Lower lobe of right lung (tissue), 2 donors: ENCODE results near the gene PLOD1. TPM values are rescaled to one million over a fixed set of nuclear protein-coding genes. Genes with fewer than 3 reads are reported as not detected.
A peak's percentile ranks its signal among the peaks of the same experiment; 100 is the strongest.

Experiments
- ATAC-seq, 2 donors: fragments of 200-7000 bp; cut with Tn5 transposase; one replicate each; pipeline ENCODE4 v1.9.1; 2020 to 2022; ENCODE audit warnings: mild to moderate bottlenecking in 2 of 2, moderate library complexity in 2 of 2
- DNase-seq: peaks from one replicate; pipeline ENCODE4 v3.0.0-alpha.2; 2020
- H3K27ac ChIP-seq: fragments of 200-600 bp; one replicate; pipeline ENCODE4 v1.8.0; 2022
- H3K27me3 ChIP-seq: fragments of 200-600 bp; one replicate; pipeline ENCODE4 v1.8.0; 2022; ENCODE audit warnings: low read depth
- H3K36me3 ChIP-seq: fragments of 200-600 bp; one replicate; pipeline ENCODE4 v1.8.0; 2022; ENCODE audit warnings: mild to moderate bottlenecking
- H3K4me1 ChIP-seq: fragments of 200-600 bp; one replicate; pipeline ENCODE4 v1.8.0; 2022
- H3K4me3 ChIP-seq: fragments of 200-600 bp; one replicate; pipeline ENCODE4 v1.8.0; 2022; ENCODE audit warnings: mild to moderate bottlenecking
- H3K9me3 ChIP-seq: fragments of 200-600 bp; one replicate; pipeline ENCODE4 v1.8.0; 2022
- intact Hi-C: fragments of 100-400 bp; cut with DNase I; formaldehyde crosslinking; loops from one replicate; pipeline ENCODE4 v1.11.0; 2022
- long read RNA-seq: library from polyadenylated mRNA; unstranded; transcript quantifications from one replicate; pipeline ENCODE4 v2.0.0, GENCODE V29; 2021
- total RNA-seq: library from RNA; stranded (reverse); fragmentation: NEBNext Ultra II Directional; extraction: Animal tissue kit (Norgen Biotek cat#: 25700); gene quantifications from one replicate; pipeline ENCODE4 v1.2.1, GENCODE V29; 2021
- TF ChIP-seq, protein P1 (sequence below): fragments of 200-600 bp; IDR thresholded peaks from one replicate; pipeline ENCODE4 v1.8.0; 2022; ENCODE audit warnings: antibody characterized with exemption, mild to moderate bottlenecking
- donor health status: DM: no; HTN: yes; CAD: no; lungs with severe emphysema.

PLOD1 gene
- total RNA-seq: 84.5 TPM
- long read RNA-seq, transcript PLOD1-201 (19 exons, 2,940 nt): major isoform, 59 of 128 reads
- long read RNA-seq, partial matches to known transcripts: 58 of 128 reads
- long read RNA-seq, other reads (novel, unspliced or antisense): 7 of 128 reads

DNA sequence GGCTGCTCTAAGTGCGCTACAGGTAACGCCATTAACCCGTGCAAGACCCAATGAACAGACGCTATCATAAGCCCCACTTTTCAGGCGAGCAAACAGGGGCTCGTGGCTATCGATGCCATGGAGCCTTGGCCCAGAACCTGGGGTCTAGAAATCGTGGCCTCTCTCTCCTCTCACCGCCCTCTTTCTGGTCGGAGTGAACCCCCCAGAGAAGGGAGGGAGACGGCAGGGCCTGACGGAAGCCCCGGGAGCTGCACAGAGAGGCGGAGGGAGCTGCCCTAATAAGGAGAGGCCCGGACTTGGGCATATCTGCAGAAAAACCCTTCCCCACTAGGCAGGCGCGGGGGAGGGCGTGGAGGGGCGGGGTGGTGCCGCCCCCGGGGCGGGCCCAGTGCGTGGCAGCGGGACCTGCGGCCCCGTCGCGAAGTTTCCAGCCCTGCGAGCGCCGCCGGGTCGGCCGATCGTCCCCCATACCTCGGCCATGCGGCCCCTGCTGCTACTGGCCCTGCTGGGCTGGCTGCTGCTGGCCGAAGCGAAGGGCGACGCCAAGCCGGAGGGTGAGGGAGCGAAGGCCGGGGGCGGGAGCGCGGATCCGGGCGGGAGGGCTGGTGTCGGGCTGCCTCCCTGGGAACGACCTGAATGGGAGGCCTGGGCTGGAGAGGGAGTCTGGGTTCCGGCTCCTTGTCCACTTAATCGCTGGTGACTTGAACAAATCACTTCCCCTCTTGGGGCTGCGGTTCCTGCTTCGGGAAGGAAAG, at the start of gene PLOD1:
PLOD1 (plus strand) TSS at position 416 of the 755 bp plus-strand sequence; CDS start at position 479, 63 bp downstream.
- peaks cover 46% of the 10 kb centered on the region for H3K4me1 ChIP-seq
- TF ChIP-seq, protein P1, sequence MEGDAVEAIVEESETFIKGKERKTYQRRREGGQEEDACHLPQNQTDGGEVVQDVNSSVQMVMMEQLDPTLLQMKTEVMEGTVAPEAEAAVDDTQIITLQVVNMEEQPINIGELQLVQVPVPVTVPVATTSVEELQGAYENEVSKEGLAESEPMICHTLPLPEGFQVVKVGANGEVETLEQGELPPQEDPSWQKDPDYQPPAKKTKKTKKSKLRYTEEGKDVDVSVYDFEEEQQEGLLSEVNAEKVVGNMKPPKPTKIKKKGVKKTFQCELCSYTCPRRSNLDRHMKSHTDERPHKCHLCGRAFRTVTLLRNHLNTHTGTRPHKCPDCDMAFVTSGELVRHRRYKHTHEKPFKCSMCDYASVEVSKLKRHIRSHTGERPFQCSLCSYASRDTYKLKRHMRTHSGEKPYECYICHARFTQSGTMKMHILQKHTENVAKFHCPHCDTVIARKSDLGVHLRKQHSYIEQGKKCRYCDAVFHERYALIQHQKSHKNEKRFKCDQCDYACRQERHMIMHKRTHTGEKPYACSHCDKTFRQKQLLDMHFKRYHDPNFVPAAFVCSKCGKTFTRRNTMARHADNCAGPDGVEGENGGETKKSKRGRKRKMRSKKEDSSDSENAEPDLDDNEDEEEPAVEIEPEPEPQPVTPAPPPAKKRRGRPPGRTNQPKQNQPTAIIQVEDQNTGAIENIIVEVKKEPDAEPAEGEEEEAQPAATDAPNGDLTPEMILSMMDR: no peak
- DNase-seq (peak; percentile 91), ATAC-seq (peak; percentile 98 to 99)
- peaks cover 3% of the 10 kb centered on the region for H3K36me3 ChIP-seq
- H3K9me3 ChIP-seq: no peaks in the 10 kb centered on the region
- intact Hi-C loops: no loop called here
- H3K27me3 ChIP-seq: no peaks in the 10 kb centered on the region
- peak within 1 kb of the TSS; percentile 75 for H3K4me3 ChIP-seq
- H3K27ac ChIP-seq: peak within 1 kb of the TSS; percentile 88

DNA sequence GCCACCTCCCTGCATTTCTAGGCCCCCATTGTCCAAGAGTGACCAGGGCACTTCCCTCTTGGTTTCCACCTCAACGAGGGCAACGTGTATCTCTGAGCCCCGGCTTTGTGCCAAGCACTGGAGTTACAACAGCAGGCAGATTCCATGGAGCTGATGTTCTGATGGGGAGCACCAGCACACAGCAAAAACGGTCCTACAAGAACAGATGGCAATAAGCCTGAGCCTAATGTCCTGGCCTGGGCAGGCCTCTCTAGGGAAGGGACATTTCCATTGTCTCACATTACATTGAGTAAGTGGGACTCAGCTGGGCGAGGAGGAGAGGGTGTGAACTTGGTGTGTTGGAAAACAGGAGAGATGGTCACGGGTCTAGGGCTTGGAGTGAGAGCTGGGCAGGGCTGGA, 48.6 kb upstream of the PLOD1 start:
- no peaks in the 10 kb centered on the region for H3K9me3 ChIP-seq
- ATAC-seq (no peak), DNase-seq (no peak)
- H3K27ac ChIP-seq: no peak overlapping the region
- H3K27me3 ChIP-seq: no peaks in the 10 kb centered on the region
- H3K36me3 ChIP-seq: no peaks in the 10 kb centered on the region
- intact Hi-C loops: no loop called here
- TF ChIP-seq, protein P1: no peak
- peaks cover 8% of the 10 kb centered on the region for H3K4me1 ChIP-seq
- H3K4me3 ChIP-seq: no peak overlapping the region

DNA sequence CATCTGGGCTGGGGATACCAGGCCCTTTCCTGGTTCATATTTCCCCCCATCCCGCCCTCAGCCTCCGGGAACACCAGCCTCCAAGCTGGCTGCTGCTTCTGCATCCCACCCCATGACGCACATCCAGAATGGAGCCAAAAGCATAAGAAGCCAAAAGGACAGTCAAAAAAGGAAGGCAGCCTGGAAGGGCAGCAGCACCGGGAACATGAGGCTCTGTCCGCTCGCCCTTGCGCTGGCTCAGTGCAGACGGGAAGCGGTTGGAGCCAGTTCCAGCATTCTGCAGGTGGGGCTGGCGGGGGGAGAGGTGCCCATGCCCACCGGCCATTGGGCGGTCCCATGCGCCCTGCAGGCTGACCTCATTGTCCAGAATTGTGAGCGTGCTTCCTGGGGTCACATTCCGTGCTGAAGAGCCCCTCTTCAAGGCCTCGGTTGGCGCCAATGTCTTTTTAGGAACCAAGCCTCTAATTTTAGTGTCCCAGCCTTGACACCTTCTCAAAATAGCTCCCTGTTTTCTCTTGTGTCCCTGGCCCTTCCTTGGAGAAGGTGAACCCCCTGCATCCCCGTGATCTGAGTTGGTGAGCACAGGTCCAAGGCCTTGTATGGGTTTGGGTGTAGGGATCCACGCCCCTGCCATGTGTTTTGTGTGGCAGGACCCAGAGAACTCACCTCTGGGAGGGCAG, 47.4 kb upstream of the PLOD1 start:
- no peak for DNase-seq
- Histone ChIP-seq H3K4me3 (no peak overlapping the region), H3K36me3 (no peaks in the 10 kb centered on the region), H3K9me3 (no peaks in the 10 kb centered on the region), H3K27me3 (no peaks in the 10 kb centered on the region), H3K27ac (no peak overlapping the region), H3K4me1 (peaks cover 6% of the 10 kb centered on the region)
- intact Hi-C loops: no loop called here
- no peak for ATAC-seq
- TF ChIP-seq, protein P1: no peak

DNA sequence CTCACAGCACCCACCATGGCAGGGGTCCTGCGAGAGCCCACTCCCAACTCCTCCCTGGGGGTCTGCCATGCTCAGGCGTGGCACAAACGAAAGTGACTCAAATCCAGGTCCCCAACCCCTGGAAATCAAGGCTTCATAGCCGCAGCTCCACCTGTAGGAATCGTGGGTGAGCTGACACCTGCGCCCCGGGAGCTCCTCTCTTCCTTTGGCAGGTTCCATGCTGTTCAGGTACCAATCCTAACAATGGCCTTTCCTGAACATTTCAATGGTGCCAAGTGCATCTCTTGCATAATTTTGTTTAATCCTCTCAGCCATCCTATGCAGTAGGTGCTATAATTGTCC, 46.9 kb upstream of the PLOD1 start:
- no peak overlapping the region for H3K4me3 ChIP-seq
- no peak overlapping the region for H3K27ac ChIP-seq
- no peaks in the 10 kb centered on the region for H3K27me3 ChIP-seq
- peaks cover 6% of the 10 kb centered on the region for H3K4me1 ChIP-seq
- ATAC-seq (no peak), DNase-seq (no peak)
- TF ChIP-seq, protein P1: no peak
- no peaks in the 10 kb centered on the region for H3K36me3 ChIP-seq
- intact Hi-C loops: no loop called here
- no peaks in the 10 kb centered on the region for H3K9me3 ChIP-seq

DNA sequence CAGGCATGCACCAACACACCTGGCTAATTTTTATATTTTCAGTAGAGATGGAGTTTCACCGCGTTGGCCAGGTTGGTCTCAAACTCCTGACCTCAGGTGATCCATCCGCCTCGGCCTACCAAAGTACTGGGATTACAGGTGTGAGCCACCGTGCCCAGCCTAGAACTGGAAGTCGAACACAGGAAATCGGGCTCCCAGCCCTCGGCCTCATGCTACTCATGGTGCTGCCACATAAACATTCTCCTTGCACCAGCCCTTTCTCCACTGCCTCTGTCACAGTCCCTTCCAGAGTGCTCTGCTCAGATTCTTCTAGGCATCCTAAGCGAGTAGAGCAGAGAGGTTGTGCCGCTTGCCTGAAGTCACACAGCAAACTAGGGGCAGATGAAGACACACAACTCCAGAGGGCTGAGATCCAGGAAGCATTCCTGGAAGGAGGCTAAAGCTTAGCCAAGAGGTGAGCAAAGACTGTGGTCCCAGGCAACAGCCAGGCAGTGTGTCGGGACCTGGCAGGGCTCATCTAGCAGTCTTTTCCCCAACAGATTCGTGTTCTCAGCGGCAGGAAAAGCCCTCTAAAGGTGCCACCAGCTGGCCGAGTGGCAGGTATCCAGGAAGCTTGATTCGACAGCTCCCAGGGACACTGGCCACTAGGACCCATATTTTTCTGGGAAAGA, 46.2 kb upstream of the PLOD1 start:
- Histone ChIP-seq H3K9me3 (no peaks in the 10 kb centered on the region), H3K36me3 (no peaks in the 10 kb centered on the region), H3K27ac (no peak overlapping the region), H3K27me3 (no peaks in the 10 kb centered on the region), H3K4me3 (no peak overlapping the region), H3K4me1 (no peaks in the 10 kb centered on the region)
- TF ChIP-seq, protein P1: no peak
- ATAC-seq (no peak), DNase-seq (no peak)
- intact Hi-C loops: no loop called here
